Small intestine (tissue), 16 donors: ENCODE data around the gene ZC3H6. TPM values are rescaled to one million over a fixed set of nuclear protein-coding genes. Genes with fewer than 3 reads are reported as not detected.

Source experiments
- DNase-seq, 2 donors: peaks; one replicate each; pipeline versions ENCODE4 v3.0.0 to v3.0.0-alpha.2; 2013
- FAIRE-seq: peaks from 2 replicates; lab custom pipeline; 2012; peaks lifted over from hg19 to GRCh38; lab: Jason Lieb, UNC
- H3K27ac ChIP-seq, 3 donors: one replicate each; pipeline ENCODE4 v1.5.1; 2013; ENCODE audit warnings: low read length in 2 of 3, mild to moderate bottlenecking in 2 of 3, control low read depth in 1 of 3, inconsistent platforms in 1 of 3, low read depth in 1 of 3, moderate library complexity in 1 of 3
- H3K27me3 ChIP-seq, 3 donors: one replicate each; pipeline ENCODE4 v1.6.1; 2013; ENCODE audit warnings: low read length in 3 of 3, inconsistent platforms in 1 of 3; ENCODE audit not compliant: control insufficient read depth in 3 of 3, insufficient read depth in 3 of 3
- H3K36me3 ChIP-seq, 3 donors: one replicate each; pipeline ENCODE4 v1.6.1; 2013; ENCODE audit warnings: low read length in 3 of 3, inconsistent platforms in 1 of 3, low read depth in 1 of 3, mild to moderate bottlenecking in 1 of 3, moderate library complexity in 1 of 3; ENCODE audit not compliant: control insufficient read depth in 3 of 3, insufficient read depth in 2 of 3
- H3K4me1 ChIP-seq, 3 donors: one replicate each; pipeline ENCODE4 v1.6.1; 2013; ENCODE audit warnings: low read length in 2 of 3, inconsistent platforms in 1 of 3, low read depth in 1 of 3, mild to moderate bottlenecking in 1 of 3, moderate library complexity in 1 of 3; ENCODE audit not compliant: control insufficient read depth in 3 of 3, insufficient read depth in 2 of 3
- H3K4me3 ChIP-seq, 3 donors: one replicate each; pipeline ENCODE4 v1.5.1; 2013; ENCODE audit warnings: low read length in 3 of 3, control low read depth in 1 of 3, inconsistent platforms in 1 of 3, low read depth in 1 of 3, mild to moderate bottlenecking in 1 of 3, moderate library complexity in 1 of 3
- H3K9me3 ChIP-seq, 2 donors: one replicate each; pipeline ENCODE4 v1.6.1; 2013; ENCODE audit warnings: low read depth in 1 of 2, low read length in 1 of 2; ENCODE audit not compliant: control insufficient read depth in 2 of 2, insufficient read depth in 1 of 2
- WGBS, 3 donors: extraction: QIAGEN DNeasy Blood & Tissue Kit; methylation state at CpG; one replicate each; pipeline ENCODE4 v1.1.7; 2013; 5-methylcytosine and 5-hydroxymethylcytosine counted together
- long read RNA-seq, 10 donors: transcript quantifications; one replicate each; lab custom pipeline, GENCODE V29; 2026
- polyA plus RNA-seq, 4 donors: library from polyadenylated mRNA; stranded (reverse) in 3 of 4; unstranded in 1 of 4; fragments of 200-250 nt in 3 of 4; fragments of 120-200 nt in 1 of 4; gene quantifications; one replicate each; pipeline versions ENCODE4 v1.2.1 to v1.2.3, GENCODE V29; 2013
- donor health status: healthy with polysubstance abuse.
- donor health status: control.
- donor health status: control.
- donor health status: Bipolar disorder and iron deficiency.
- donor health status: healthy.

The ZC3H6 gene
- polyA plus RNA-seq: 1 to 10 TPM; 1.6 to 6.3 (median 2.3) TPM
- long read RNA-seq, donor 1: 0 reads
- long read RNA-seq, donor 2: 0 reads
- long read RNA-seq, donor 3, partial matches to known transcripts: 10 of 11 reads
- long read RNA-seq, donor 3, other reads (novel, unspliced or antisense): 0 of 11 reads
- long read RNA-seq, donor 4: 0 reads
- long read RNA-seq, donor 5: 0 reads
- long read RNA-seq, donor 6: 0 reads
- long read RNA-seq, donor 7: 0 reads
- long read RNA-seq, donor 8: 0 reads
- long read RNA-seq, donor 9: 0 reads
- long read RNA-seq, donor 10, partial matches to known transcripts: 11 of 11 reads
- long read RNA-seq, donor 10, other reads (novel, unspliced or antisense): 0 of 11 reads

GRCh38 chr2:112275311-112275886 is at the start of gene ZC3H6:
Gene ZC3H6, plus strand, starts transcription at chr2:112275597. Its CDS starts 398 bp downstream, at chr2:112275995.
- 0% methylated on average over 59 to 60 of the region's 60 CpGs for WGBS, 3 donors
- H3K36me3 ChIP-seq: no peaks in the 10 kb centered on the region
- FAIRE-seq (no peak), DNase-seq (peak; percentile 96 to 100)
- peak within 1 kb of the TSS; percentile 97 to 100 (median 100) for H3K27ac ChIP-seq
- H3K4me3 ChIP-seq: peak within 1 kb of the TSS; percentile 76 to 98 (median 94)
- no peaks in the 10 kb centered on the region for H3K27me3 ChIP-seq
- no peaks in the 10 kb centered on the region for H3K9me3 ChIP-seq
- peaks cover 0 to 4% (median 0%) of the 10 kb centered on the region in 3 donors for H3K4me1 ChIP-seq

- no peak for FAIRE-seq
Observed at GRCh38 chr2:112229348-112229747, 46.0 kb upstream of the ZC3H6 start.

GRCh38 chr2:112230371-112230770 is 45.0 kb upstream of the ZC3H6 start:
- WGBS, 3 donors: 95 to 97% (median 96%) methylated on average over 3 of the region's 3 CpGs
- DNase-seq: no peak

More at GRCh38 chr2:112229348-112229747, 46.0 kb upstream of the ZC3H6 start:
- H3K27me3 ChIP-seq: no peaks in the 10 kb centered on the region
- H3K9me3 ChIP-seq: no peaks in the 10 kb centered on the region
- no peaks in the 10 kb centered on the region for H3K4me1 ChIP-seq
- peaks cover 0 to 11% (median 2%) of the 10 kb centered on the region in 3 donors for H3K36me3 ChIP-seq
- DNase-seq: peak in 1 of 2 donors; percentile 3
- no peak overlapping the region for H3K27ac ChIP-seq
- no peak overlapping the region for H3K4me3 ChIP-seq

GRCh38 chr2:112239862-112240261 is 35.5 kb upstream of the ZC3H6 start:
- Histone ChIP-seq H3K4me3 (no peak overlapping the region), H3K36me3 (peaks cover 3 to 7% (median 4%) of the 10 kb centered on the region in 3 donors), H3K9me3 (no peaks in the 10 kb centered on the region), H3K27me3 (no peaks in the 10 kb centered on the region), H3K27ac (no peak overlapping the region), H3K4me1 (no peaks in the 10 kb centered on the region)
- FAIRE-seq: no peak
- no peak for DNase-seq
- 91 to 100% (median 96%) methylated on average over 1 of the region's 1 CpG for WGBS, 3 donors

More at GRCh38 chr2:112230371-112230770, 45.0 kb upstream of the ZC3H6 start:
- no peak overlapping the region for H3K4me3 ChIP-seq
- no peaks in the 10 kb centered on the region for H3K4me1 ChIP-seq
- no peak overlapping the region for H3K27ac ChIP-seq
- no peaks in the 10 kb centered on the region for H3K27me3 ChIP-seq
- H3K36me3 ChIP-seq: peaks cover 0 to 9% (median 2%) of the 10 kb centered on the region in 3 donors
- FAIRE-seq: no peak
- no peaks in the 10 kb centered on the region for H3K9me3 ChIP-seq

GRCh38 chr2:112242384-112242783 is 33.0 kb upstream of the ZC3H6 start:
- Histone ChIP-seq H3K27ac (no peak overlapping the region), H3K27me3 (no peaks in the 10 kb centered on the region), H3K9me3 (no peaks in the 10 kb centered on the region), H3K4me3 (no peak overlapping the region), H3K36me3 (peaks cover 0 to 5% (median 2%) of the 10 kb centered on the region in 3 donors), H3K4me1 (no peaks in the 10 kb centered on the region)
- FAIRE-seq (peak; percentile 36), DNase-seq (no peak)
- 81 to 86% (median 83%) methylated on average over 3 of the region's 3 CpGs for WGBS, 3 donors

GRCh38 chr2:112243233-112243632 is 32.2 kb upstream of the ZC3H6 start:
- Histone ChIP-seq H3K4me1 (no peaks in the 10 kb centered on the region), H3K9me3 (no peaks in the 10 kb centered on the region), H3K27me3 (no peaks in the 10 kb centered on the region), H3K36me3 (peaks cover 0 to 5% (median 3%) of the 10 kb centered on the region in 3 donors), H3K27ac (no peak overlapping the region), H3K4me3 (no peak overlapping the region)
- peak in 1 of 2 donors; percentile 23 for DNase-seq
- 59 to 82% (median 82%) methylated on average over 4 of the region's 4 CpGs for WGBS, 3 donors
- no peak for FAIRE-seq

GRCh38 chr2:112244854-112245253 is 30.5 kb upstream of the ZC3H6 start:
- FAIRE-seq (no peak), DNase-seq (no peak)
- 90 to 94% (median 91%) methylated on average over 1 of the region's 1 CpG for WGBS, 3 donors
- H3K27ac ChIP-seq: no peak overlapping the region
- peaks cover 0 to 14% (median 3%) of the 10 kb centered on the region in 3 donors for H3K36me3 ChIP-seq
- H3K27me3 ChIP-seq: no peaks in the 10 kb centered on the region
- H3K4me1 ChIP-seq: no peaks in the 10 kb centered on the region
- H3K9me3 ChIP-seq: no peaks in the 10 kb centered on the region
- H3K4me3 ChIP-seq: no peak overlapping the region

- DNase-seq: no peak
- FAIRE-seq: no peak
- no peaks in the 10 kb centered on the region for H3K9me3 ChIP-seq
- peaks cover 0 to 14% (median 0%) of the 10 kb centered on the region in 3 donors for H3K36me3 ChIP-seq
- H3K27me3 ChIP-seq: no peaks in the 10 kb centered on the region
- H3K4me3 ChIP-seq: no peak overlapping the region
- peaks cover 0 to 7% (median 3%) of the 10 kb centered on the region in 3 donors for H3K4me1 ChIP-seq
- 81 to 93% (median 89%) methylated on average over 3 of the region's 3 CpGs for WGBS, 3 donors
- H3K27ac ChIP-seq: no peak overlapping the region
Observed at GRCh38 chr2:112251271-112251670, 24.1 kb upstream of the ZC3H6 start.
